PC-3 (cell line): ENCODE data around the gene COPZ1.

ENCODE experiments used
- EZH2 ChIP-seq: fragments of 300-600 bp; sonication (generic); IDR thresholded peaks from one replicate; pipeline ENCODE4 v1.6.1; 2017; ENCODE audit warnings: antibody characterized with exemption, mild to moderate bottlenecking, low read length; ENCODE audit not compliant: unreplicated experiment
- EZH2phosphoT487 ChIP-seq: fragments of 300-600 bp; sonication (generic); IDR thresholded peaks from 2 replicates; pipeline ENCODE4 v1.6.1; 2018; ENCODE audit warnings: mild to moderate bottlenecking, antibody characterized with exemption, low read length, borderline replicate concordance
- TF ChIP-seq, protein P1 (sequence below): fragments of 300-600 bp; sonication (generic); conservative IDR thresholded peaks from 2 replicates; pipeline ENCODE4 v1.5.1; 2017; ENCODE audit warnings: antibody characterized with exemption, low read depth, mild to moderate bottlenecking, low read length

DNA sequence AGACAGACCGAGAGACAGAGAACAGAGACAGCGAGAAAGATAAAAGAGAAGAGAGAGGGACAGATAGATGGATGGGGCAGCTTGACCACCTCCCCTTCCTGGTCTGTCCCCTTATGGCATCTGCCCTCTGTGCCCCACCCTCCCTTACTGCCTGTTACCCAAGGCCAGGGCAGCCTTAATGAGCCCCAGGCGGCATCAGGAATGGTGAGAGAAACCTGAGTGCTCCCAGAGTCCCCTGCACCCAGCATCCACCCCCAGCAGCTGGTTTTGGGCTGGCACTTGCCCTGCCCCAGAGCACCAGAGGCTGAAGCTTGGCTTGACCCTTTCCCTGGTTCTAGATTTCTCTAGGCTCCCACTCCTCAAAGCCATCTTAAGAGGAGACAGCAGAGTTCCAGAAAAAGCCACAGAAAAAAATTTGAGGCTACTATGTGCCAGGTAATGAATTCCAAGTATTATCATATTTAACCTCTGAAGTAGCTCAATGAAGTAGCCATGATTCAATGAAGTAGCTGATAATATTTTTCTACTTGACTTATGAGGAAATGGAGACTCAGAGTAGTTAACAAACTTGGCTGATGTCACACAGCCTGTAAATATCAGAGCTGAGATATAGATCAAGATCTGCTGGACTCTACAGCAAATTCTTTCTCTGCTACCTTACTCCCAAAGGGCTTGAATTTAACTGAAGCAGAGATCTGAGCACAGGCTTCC lies 61.6 kb downstream of the COPZ1 start:
- TF ChIP-seq, protein P1, sequence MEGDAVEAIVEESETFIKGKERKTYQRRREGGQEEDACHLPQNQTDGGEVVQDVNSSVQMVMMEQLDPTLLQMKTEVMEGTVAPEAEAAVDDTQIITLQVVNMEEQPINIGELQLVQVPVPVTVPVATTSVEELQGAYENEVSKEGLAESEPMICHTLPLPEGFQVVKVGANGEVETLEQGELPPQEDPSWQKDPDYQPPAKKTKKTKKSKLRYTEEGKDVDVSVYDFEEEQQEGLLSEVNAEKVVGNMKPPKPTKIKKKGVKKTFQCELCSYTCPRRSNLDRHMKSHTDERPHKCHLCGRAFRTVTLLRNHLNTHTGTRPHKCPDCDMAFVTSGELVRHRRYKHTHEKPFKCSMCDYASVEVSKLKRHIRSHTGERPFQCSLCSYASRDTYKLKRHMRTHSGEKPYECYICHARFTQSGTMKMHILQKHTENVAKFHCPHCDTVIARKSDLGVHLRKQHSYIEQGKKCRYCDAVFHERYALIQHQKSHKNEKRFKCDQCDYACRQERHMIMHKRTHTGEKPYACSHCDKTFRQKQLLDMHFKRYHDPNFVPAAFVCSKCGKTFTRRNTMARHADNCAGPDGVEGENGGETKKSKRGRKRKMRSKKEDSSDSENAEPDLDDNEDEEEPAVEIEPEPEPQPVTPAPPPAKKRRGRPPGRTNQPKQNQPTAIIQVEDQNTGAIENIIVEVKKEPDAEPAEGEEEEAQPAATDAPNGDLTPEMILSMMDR, result no peak
- TF ChIP-seq EZH2 (no peak), EZH2phosphoT487 (no peak)
